HG02943 (cell line): ENCODE data around the gene TBL1X.
"Not testable (repeated sequence)": the region's sequence is repeated elsewhere in the genome, so short reads cannot be mapped to it uniquely, and the experiment has no call there.

Experiments used
- ATAC-seq: cut with Tn5 transposase; IDR thresholded peaks from one replicate; pipeline ENCODE4 v1.9.1; 2021; ENCODE audit warnings: mild to moderate bottlenecking, low read depth, moderate library complexity; ENCODE audit not compliant: unreplicated experiment

The TBL1X gene

GRCh38 chrX:9738151-9738550 is 273.3 kb downstream of the TBL1X start:
- no peak for ATAC-seq

- no peak for ATAC-seq
Observed at GRCh38 chrX:9739130-9739529, 274.3 kb downstream of the TBL1X start.

GRCh38 chrX:9745417-9746115 is 280.7 kb downstream of the TBL1X start:
- ATAC-seq: no peak

GRCh38 chrX:9746148-9746888 is 281.5 kb downstream of the TBL1X start:
- no peak for ATAC-seq

- no peak for ATAC-seq
Observed at GRCh38 chrX:9747644-9748043, 282.8 kb downstream of the TBL1X start.

GRCh38 chrX:9749146-9749692 is 284.4 kb downstream of the TBL1X start:
- ATAC-seq: no peak

- ATAC-seq: no peak
Observed at GRCh38 chrX:9757366-9757765, 292.5 kb downstream of the TBL1X start.

GRCh38 chrX:9758021-9758638 is 293.3 kb downstream of the TBL1X start:
- ATAC-seq: no peak

GRCh38 chrX:9759337-9759736 is 294.5 kb downstream of the TBL1X start:
- no peak for ATAC-seq

- ATAC-seq: no peak
Observed at GRCh38 chrX:9765072-9765736, 300.3 kb downstream of the TBL1X start.

- ATAC-seq: no peak
Observed at GRCh38 chrX:9765737-9766097, 300.9 kb downstream of the TBL1X start, which contains the start of gene GPR143. Gene GPR143 (minus strand): TSS chrX:9765847. CDS start chrX:9765817, 30 bp downstream.

GRCh38 chrX:9767375-9767774 is 302.5 kb downstream of the TBL1X start:
- ATAC-seq: no peak

- ATAC-seq: not testable (repeated sequence)
Observed at GRCh38 chrX:9768321-9768839, 303.5 kb downstream of the TBL1X start.

- no peak for ATAC-seq
Observed at GRCh38 chrX:9770319-9770718, 305.5 kb downstream of the TBL1X start.

GRCh38 chrX:9772943-9773342 is 308.1 kb downstream of the TBL1X start:
- ATAC-seq: no peak

- ATAC-seq: no peak
Observed at GRCh38 chrX:9775930-9776329, 311.1 kb downstream of the TBL1X start.

GRCh38 chrX:9781941-9782340 is 317.1 kb downstream of the TBL1X start:
- no peak for ATAC-seq

GRCh38 chrX:9784332-9784731 is 319.5 kb downstream of the TBL1X start:
- ATAC-seq: no peak

- no peak for ATAC-seq
Observed at GRCh38 chrX:9785254-9785943, 320.5 kb downstream of the TBL1X start.
